CD4-positive, alpha-beta memory T cell (primary cell): Measurements from ENCODE around the gene FNDC1. TPM values are rescaled to one million over a fixed set of nuclear protein-coding genes. Genes with fewer than 3 reads are reported as not detected.

ENCODE experiments used
- CTCF ChIA-PET: fragments of 350-600 bp; sonication (Branson Sonifier 250); formaldehyde crosslinking; loops from one replicate; lab custom pipeline; 2021; ENCODE audit warnings: inconsistent platforms; ENCODE audit not compliant: partially characterized antibody; lab: Charles Lee
- POLR2A ChIA-PET: fragments of 350-600 bp; sonication (Branson Sonifier 250); formaldehyde crosslinking; loops from one replicate; lab custom pipeline; 2021; ENCODE audit not compliant: partially characterized antibody; lab: Charles Lee
- DNase-seq, 5 donors: peaks; one replicate each; pipeline versions ENCODE4 v3.0.0 to v3.0.0-alpha.2; 2020 to 2022; ENCODE audit warnings: mixed read lengths in 1 of 5
- H3K27ac ChIP-seq: one replicate; pipeline ENCODE4 v1.7.0; 2013; ENCODE audit warnings: low read depth, low read length
- H3K27me3 ChIP-seq: 2 replicates; pipeline ENCODE4 v1.7.0; 2013; ENCODE audit warnings: mild to moderate bottlenecking, low read length, moderate library complexity; ENCODE audit not compliant: insufficient read depth
- H3K36me3 ChIP-seq: 2 replicates; pipeline ENCODE4 v1.7.0; 2013; ENCODE audit warnings: mild to moderate bottlenecking, low read length, moderate library complexity; ENCODE audit not compliant: insufficient read depth
- H3K4me1 ChIP-seq: 2 replicates; pipeline ENCODE4 v1.7.0; 2013; ENCODE audit warnings: mild to moderate bottlenecking, low read length, moderate library complexity; ENCODE audit not compliant: insufficient read depth
- H3K4me3 ChIP-seq, 2 donors: one replicate each; pipeline ENCODE4 v1.7.0; 2013; ENCODE audit warnings: low read length in 2 of 2, mild to moderate bottlenecking in 1 of 2
- H3K9me3 ChIP-seq, 2 donors: one replicate each; pipeline ENCODE4 v1.7.0; 2013; ENCODE audit warnings: low read length in 2 of 2, control low read depth in 1 of 2; ENCODE audit not compliant: control insufficient read depth in 1 of 2
- H3K27ac Mint-ChIP-seq, 7 donors: one replicate each; pipeline ENCODE4 v1.8.0; 2020 to 2021; ENCODE audit warnings: mixed read lengths in 7 of 7, mild to moderate bottlenecking in 6 of 7, inconsistent platforms in 3 of 7, moderate library complexity in 3 of 7
- H3K27me3 Mint-ChIP-seq, 2 donors: one replicate each; pipeline ENCODE4 v1.8.0; 2020 to 2021; ENCODE audit warnings: mixed read lengths in 2 of 2
- H3K36me3 Mint-ChIP-seq, 2 donors: one replicate each; pipeline ENCODE4 v1.8.0; 2020 to 2021; ENCODE audit warnings: mixed read lengths in 2 of 2, inconsistent platforms in 1 of 2, mild to moderate bottlenecking in 1 of 2
- H3K4me1 Mint-ChIP-seq, 4 donors: one replicate each; pipeline ENCODE4 v1.8.0; 2020 to 2021; ENCODE audit warnings: mixed read lengths in 4 of 4, mild to moderate bottlenecking in 1 of 4
- H3K4me3 Mint-ChIP-seq, 8 donors: one replicate each; pipeline ENCODE4 v1.8.0; 2020 to 2021; ENCODE audit warnings: mixed read lengths in 8 of 8, mild to moderate bottlenecking in 7 of 8, moderate library complexity in 6 of 8, inconsistent platforms in 3 of 8
- H3K9me3 Mint-ChIP-seq, 8 donors: one replicate each; pipeline ENCODE4 v1.8.0; 2020 to 2021; ENCODE audit warnings: mixed read lengths in 8 of 8, mild to moderate bottlenecking in 5 of 8, inconsistent platforms in 3 of 8, moderate library complexity in 1 of 8
- intact Hi-C: fragments of 100-400 bp; cut with micrococcal nuclease; formaldehyde crosslinking; loops from one replicate; pipeline ENCODE4 v1.15.1; 2023
- polyA plus RNA-seq, 2 donors: library from polyadenylated mRNA; unstranded; fragments of 300-500 nt; fragmentation: Illumina TruSeq; gene quantifications; one replicate each; pipeline ENCODE4 v1.2.3, GENCODE V29; 2021
- total RNA-seq, 2 experiments: library from RNA; stranded (reverse); gene quantifications; one replicate each; pipeline ENCODE4 v1.2.3, GENCODE V29; 2021

Gene FNDC1
- total and polyA plus RNA-seq, 4 experiments from 2014 or later: 0.08 TPM; not detected in 3

GRCh38 chr6:159259441-159260125 lies 90.4 kb downstream of the FNDC1 start:
- intact Hi-C loops: no loop called here
- H3K4me1 Mint-ChIP-seq: peaks cover 0 to 2% (median 0%) of the 10 kb centered on the region in 4 donors

DNA sequence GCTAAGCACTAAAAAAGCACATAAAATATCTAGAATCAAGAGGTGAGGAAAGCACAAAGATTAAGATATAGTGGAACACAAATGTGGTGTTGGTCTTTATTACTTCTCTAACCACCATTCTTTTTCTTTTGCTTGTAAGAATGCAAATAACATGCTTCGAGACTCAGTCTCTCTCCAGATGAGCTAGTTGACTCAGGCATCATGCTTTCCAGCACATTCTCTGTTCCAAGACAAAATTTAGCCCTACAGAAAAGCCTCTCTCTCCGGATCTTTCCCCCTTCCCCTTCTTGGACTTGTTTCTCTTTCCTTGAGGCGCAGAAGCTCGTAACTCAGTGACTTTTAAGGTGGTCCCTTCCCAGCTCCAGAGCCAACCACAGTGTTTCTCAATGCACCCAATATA lies 91.0 kb downstream of the FNDC1 start:
- Histone ChIP-seq H3K27me3 (no peaks in the 10 kb centered on the region), H3K9me3 (no peaks in the 10 kb centered on the region), H3K4me3 (no peak overlapping the region), H3K27ac (no peak overlapping the region), H3K36me3 (no peaks in the 10 kb centered on the region), H3K4me1 (no peaks in the 10 kb centered on the region)
- Mint-ChIP-seq H3K27ac (no peak overlapping the region), H3K9me3 (no peaks in the 10 kb centered on the region), H3K27me3 (peaks cover 4 to 16% of the 10 kb centered on the region in 2 donors), H3K36me3 (no peaks in the 10 kb centered on the region), H3K4me1 (no peaks in the 10 kb centered on the region), H3K4me3 (no peak overlapping the region)
- POLR2A ChIA-PET: no interaction called here
- intact Hi-C loops: no loop called here
- no peak for DNase-seq
- CTCF ChIA-PET: no interaction called here

More at GRCh38 chr6:159259441-159260125, 90.4 kb downstream of the FNDC1 start:
- Histone ChIP-seq H3K36me3 (no peaks in the 10 kb centered on the region), H3K4me1 (no peaks in the 10 kb centered on the region), H3K9me3 (no peaks in the 10 kb centered on the region), H3K4me3 (no peak overlapping the region), H3K27ac (no peak overlapping the region), H3K27me3 (no peaks in the 10 kb centered on the region)
- no peaks in the 10 kb centered on the region for H3K9me3 Mint-ChIP-seq
- CTCF ChIA-PET: no interaction called here
- DNase-seq: no peak
- H3K36me3 Mint-ChIP-seq: no peaks in the 10 kb centered on the region
- POLR2A ChIA-PET: no interaction called here
- H3K4me3 Mint-ChIP-seq: no peak overlapping the region
- H3K27me3 Mint-ChIP-seq: peaks cover 6 to 17% of the 10 kb centered on the region in 2 donors
- no peak overlapping the region for H3K27ac Mint-ChIP-seq

- Histone ChIP-seq H3K4me1 (no peaks in the 10 kb centered on the region), H3K27ac (no peak overlapping the region), H3K4me3 (no peak overlapping the region), H3K36me3 (no peaks in the 10 kb centered on the region), H3K9me3 (no peaks in the 10 kb centered on the region), H3K27me3 (no peaks in the 10 kb centered on the region)
- POLR2A ChIA-PET: no interaction called here
- Mint-ChIP-seq H3K4me3 (no peak overlapping the region), H3K36me3 (no peaks in the 10 kb centered on the region), H3K4me1 (no peaks in the 10 kb centered on the region), H3K27me3 (peaks cover 3 to 9% of the 10 kb centered on the region in 2 donors), H3K27ac (no peak overlapping the region), H3K9me3 (peaks cover 0 to under 1% (median 0%) of the 10 kb centered on the region in 8 donors)
- CTCF ChIA-PET: interaction anchor here (1.1 to 2.5 kb wide), 2 partner anchors 9 to 393 kb away, joined by 3 to 14 read pairs; no protein-coding TSS in a partner anchor
- no peak for DNase-seq
- intact Hi-C loops: no loop called here
Measured at GRCh38 chr6:159261995-159262394, 92.8 kb downstream of the FNDC1 start.

GRCh38 chr6:159262586-159262985 lies 93.4 kb downstream of the FNDC1 start:
- H3K4me1 ChIP-seq: no peaks in the 10 kb centered on the region
- intact Hi-C loops: no loop called here

DNA sequence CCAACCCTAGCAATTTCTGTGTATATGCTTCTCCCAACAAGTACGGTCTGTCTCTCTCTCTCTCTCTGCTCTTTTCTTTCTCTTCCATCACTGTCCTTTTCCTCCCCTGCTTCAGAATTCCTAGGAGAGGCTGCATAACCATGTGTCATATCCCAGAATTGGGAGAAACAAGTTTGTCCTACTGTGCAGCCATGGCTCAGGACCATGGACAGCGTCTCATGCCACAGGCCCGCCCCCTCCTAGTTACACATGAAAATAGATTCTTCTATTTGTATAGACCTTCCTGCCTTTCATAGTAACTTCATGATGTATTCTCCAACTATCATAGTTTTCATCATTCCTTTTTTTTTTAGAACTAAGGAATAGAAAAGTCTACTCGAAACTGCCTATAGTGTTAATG lies 98.0 kb downstream of the FNDC1 start:
- H3K27me3 ChIP-seq: no peaks in the 10 kb centered on the region
- no peak overlapping the region for H3K4me3 Mint-ChIP-seq
- CTCF ChIA-PET: no interaction called here
- no peaks in the 10 kb centered on the region for H3K4me1 ChIP-seq
- H3K27ac Mint-ChIP-seq: no peak overlapping the region
- POLR2A ChIA-PET: no interaction called here
- peaks cover 2 to 10% of the 10 kb centered on the region in 2 donors for H3K27me3 Mint-ChIP-seq
- no peak for DNase-seq
- H3K9me3 Mint-ChIP-seq: peaks cover 0 to 5% (median 0%) of the 10 kb centered on the region in 8 donors
- intact Hi-C loops: no loop called here
- no peaks in the 10 kb centered on the region for H3K4me1 Mint-ChIP-seq
- H3K4me3 ChIP-seq: no peak overlapping the region
- no peaks in the 10 kb centered on the region for H3K36me3 Mint-ChIP-seq
- no peaks in the 10 kb centered on the region for H3K36me3 ChIP-seq
- H3K27ac ChIP-seq: no peak overlapping the region
- H3K9me3 ChIP-seq: no peaks in the 10 kb centered on the region

More at GRCh38 chr6:159262586-159262985, 93.4 kb downstream of the FNDC1 start:
- H3K9me3 ChIP-seq: no peaks in the 10 kb centered on the region
- no peak overlapping the region for H3K4me3 ChIP-seq
- no peak for DNase-seq
- H3K27me3 ChIP-seq: no peaks in the 10 kb centered on the region
- ChIA-PET POLR2A (no interaction called here), CTCF (interaction anchor here (2.5 kb wide), 1 partner anchor 10 kb away, joined by 14 read pairs; no protein-coding TSS in a partner anchor)
- no peaks in the 10 kb centered on the region for H3K4me1 Mint-ChIP-seq
- H3K36me3 ChIP-seq: no peaks in the 10 kb centered on the region
- no peak overlapping the region for H3K27ac Mint-ChIP-seq
- H3K27ac ChIP-seq: no peak overlapping the region
- peaks cover 3 to 9% of the 10 kb centered on the region in 2 donors for H3K27me3 Mint-ChIP-seq
- peaks cover 0 to 5% (median 0%) of the 10 kb centered on the region in 8 donors for H3K9me3 Mint-ChIP-seq
- H3K4me3 Mint-ChIP-seq: no peak overlapping the region
- H3K36me3 Mint-ChIP-seq: no peaks in the 10 kb centered on the region

- Mint-ChIP-seq H3K4me1 (no peaks in the 10 kb centered on the region), H3K27ac (no peak overlapping the region), H3K27me3 (peaks cover 2 to 10% of the 10 kb centered on the region in 2 donors), H3K9me3 (peaks cover 0 to 5% (median 0%) of the 10 kb centered on the region in 8 donors), H3K36me3 (no peaks in the 10 kb centered on the region), H3K4me3 (no peak overlapping the region)
- no peaks in the 10 kb centered on the region for H3K27me3 ChIP-seq
- POLR2A ChIA-PET: no interaction called here
- CTCF ChIA-PET: interaction anchor here (1.1 kb wide), 1 partner anchor 16 kb away, joined by 6 read pairs; no protein-coding TSS in a partner anchor
- no peaks in the 10 kb centered on the region for H3K4me1 ChIP-seq
- no peaks in the 10 kb centered on the region for H3K9me3 ChIP-seq
- no peak overlapping the region for H3K27ac ChIP-seq
- no peak overlapping the region for H3K4me3 ChIP-seq
- intact Hi-C loops: no loop called here
- H3K36me3 ChIP-seq: no peaks in the 10 kb centered on the region
- no peak for DNase-seq
Measured at GRCh38 chr6:159268511-159268910, 99.3 kb downstream of the FNDC1 start.

- Mint-ChIP-seq H3K36me3 (no peaks in the 10 kb centered on the region), H3K4me1 (no peaks in the 10 kb centered on the region), H3K27me3 (peaks cover 10 to 18% of the 10 kb centered on the region in 2 donors), H3K4me3 (no peak overlapping the region), H3K9me3 (peaks cover 0 to 5% (median 0%) of the 10 kb centered on the region in 8 donors), H3K27ac (no peak overlapping the region)
- DNase-seq: no peak
- Histone ChIP-seq H3K4me3 (no peak overlapping the region), H3K27ac (no peak overlapping the region), H3K9me3 (no peaks in the 10 kb centered on the region), H3K4me1 (no peaks in the 10 kb centered on the region), H3K27me3 (no peaks in the 10 kb centered on the region), H3K36me3 (no peaks in the 10 kb centered on the region)
- POLR2A ChIA-PET: no interaction called here
- CTCF ChIA-PET: no interaction called here
- intact Hi-C loops: no loop called here
Measured at GRCh38 chr6:159271257-159271656, 102.1 kb downstream of the FNDC1 start.
